H54 (cell line): Measurements from ENCODE around the gene CTIF.

Experiments used
- DNase-seq: peaks from one replicate; pipeline ENCODE4 v3.0.0; 2011; ENCODE audit warnings: low spot score, mixed read lengths; ENCODE audit not compliant: insufficient read length
- FAIRE-seq: peaks from 3 replicates; lab custom pipeline; 2011; peaks lifted over from hg19 to GRCh38; lab: Jason Lieb, UNC
- POLR2A ChIP-seq: IDR thresholded peaks from 2 replicates; pipeline ENCODE4 v1.6.1; 2011; ENCODE audit warnings: low read depth, mild to moderate bottlenecking, low read length

Gene CTIF

GRCh38 chr18:48553236-48553635, 14.4 kb downstream of the CTIF start:
- no peak for FAIRE-seq
- DNase-seq: no peak
- TF ChIP-seq POLR2A: no peak

DNA sequence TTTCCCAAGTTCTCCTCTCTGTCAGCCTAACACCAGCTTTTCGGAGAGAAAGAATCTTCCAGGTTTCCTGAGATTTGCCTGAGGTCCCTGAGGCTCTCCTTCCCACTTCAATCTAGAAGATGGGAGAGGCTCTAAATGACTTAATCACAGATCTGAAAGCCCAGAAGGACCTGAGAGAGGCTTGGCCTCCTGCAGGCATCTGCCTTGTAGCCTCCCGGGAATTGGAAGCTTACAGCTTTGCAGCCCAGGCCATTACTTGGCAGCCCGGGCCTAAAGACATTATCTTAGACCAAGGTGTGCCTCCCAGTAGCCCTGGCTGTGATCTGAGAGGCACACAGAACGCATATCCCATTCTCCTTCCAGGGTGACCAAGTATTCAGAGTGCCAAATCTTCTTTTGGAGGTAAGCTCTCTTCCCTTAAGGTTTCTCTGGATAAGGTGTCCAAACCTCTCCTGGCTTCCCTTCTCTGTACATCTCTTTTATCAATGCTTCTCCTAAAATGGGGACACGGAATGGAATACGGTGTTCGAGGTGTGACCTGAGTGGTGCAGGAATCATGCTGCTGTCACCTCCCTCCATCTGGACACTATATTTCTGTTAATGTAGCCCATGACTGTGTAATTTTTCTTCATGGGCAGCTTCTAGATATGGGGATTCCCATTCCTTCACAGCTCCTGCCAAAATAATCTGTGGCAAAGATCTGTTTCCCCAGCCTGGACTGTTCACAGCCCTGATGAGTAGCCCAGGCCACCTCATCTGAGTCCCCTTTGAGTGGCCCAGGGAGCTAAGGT, 16.0 kb downstream of the CTIF start:
- TF ChIP-seq POLR2A: no peak
- FAIRE-seq (no peak), DNase-seq (no peak)

DNA sequence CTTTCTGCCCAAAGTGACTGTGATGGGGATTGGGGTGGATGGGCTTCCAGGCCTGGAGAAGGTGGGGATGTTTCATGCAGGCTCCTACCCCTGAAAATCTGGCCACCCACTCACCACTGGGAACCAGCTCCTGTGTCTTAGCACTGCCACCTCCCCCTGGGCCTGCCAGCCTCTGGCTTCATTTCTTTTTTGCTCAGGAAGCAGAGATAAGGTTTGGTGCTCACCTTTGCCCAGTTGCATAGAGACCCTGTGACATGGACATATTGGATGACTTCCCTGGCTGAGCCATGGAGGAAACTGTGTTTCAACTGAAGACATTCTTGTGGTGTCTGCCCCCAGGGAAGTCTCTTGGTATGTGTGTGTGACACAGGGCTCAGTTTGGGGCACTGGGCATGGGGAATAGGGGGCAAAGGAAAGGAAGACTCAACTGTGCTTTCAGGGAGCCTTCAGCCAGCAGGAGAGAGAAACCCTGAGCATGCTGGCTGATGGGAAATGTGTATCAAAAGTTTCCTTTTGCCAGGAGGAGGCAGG, 16.7 kb downstream of the CTIF start:
- no peak for DNase-seq
- FAIRE-seq: no peak
- no peak for TF ChIP-seq POLR2A

- no peak for TF ChIP-seq POLR2A
- no peak for FAIRE-seq
- DNase-seq: no peak
These were observed 18.9 kb downstream of the CTIF start for GRCh38 chr18:48557640-48558174.

GRCh38 chr18:48558248-48558647, 19.4 kb downstream of the CTIF start:
- no peak for TF ChIP-seq POLR2A
- no peak for FAIRE-seq
- no peak for DNase-seq

GRCh38 chr18:48560491-48560890, 21.7 kb downstream of the CTIF start:
- DNase-seq (no peak), FAIRE-seq (no peak)
- TF ChIP-seq POLR2A: no peak

GRCh38 chr18:48562075-48562474, 23.2 kb downstream of the CTIF start:
- FAIRE-seq (no peak), DNase-seq (no peak)
- no peak for TF ChIP-seq POLR2A

DNA sequence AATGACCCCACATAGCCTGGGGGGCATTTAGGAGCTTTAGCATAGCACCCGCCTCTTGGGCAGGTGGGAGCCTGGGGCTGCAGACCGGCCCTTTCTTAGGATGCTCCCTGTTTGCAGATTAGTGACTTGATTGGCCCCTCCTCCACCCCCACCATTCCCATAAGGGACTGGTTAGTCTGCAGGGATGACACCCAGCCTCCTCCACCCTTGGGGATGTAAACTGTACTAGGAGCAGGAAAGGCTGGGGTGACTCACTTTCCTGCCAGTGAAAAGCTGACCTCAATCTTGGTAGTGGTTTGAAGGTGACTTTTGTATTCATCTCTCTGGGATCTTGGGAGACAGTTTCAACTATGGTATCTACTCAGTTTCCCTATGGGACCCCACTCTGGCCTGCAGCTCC, 24.2 kb downstream of the CTIF start:
- TF ChIP-seq POLR2A: no peak
- FAIRE-seq (peak; percentile 93), DNase-seq (peak; percentile 71)

DNA sequence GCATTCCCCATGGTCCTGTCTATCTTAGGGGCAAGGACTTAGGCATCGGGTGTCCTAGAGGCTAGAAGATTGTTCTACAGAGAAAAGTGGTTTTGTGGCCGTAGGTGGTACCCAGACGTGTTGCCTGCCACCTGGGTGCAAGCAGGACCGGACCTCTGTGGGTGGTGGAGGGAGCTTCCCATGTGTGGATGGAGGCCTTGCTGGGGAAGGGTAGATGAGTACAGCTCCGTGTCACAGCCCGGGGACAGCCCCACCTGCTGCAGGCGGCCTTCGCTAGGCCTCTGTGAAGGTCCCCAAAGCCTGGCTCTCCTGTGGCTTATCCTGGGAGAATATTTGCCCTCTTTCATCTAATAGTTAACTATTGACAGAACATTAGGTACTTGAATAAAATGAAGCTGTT, 25.3 kb downstream of the CTIF start:
- no peak for FAIRE-seq
- no peak for DNase-seq
- no peak for TF ChIP-seq POLR2A

GRCh38 chr18:48565105-48565504, 26.3 kb downstream of the CTIF start:
- no peak for DNase-seq
- TF ChIP-seq POLR2A: no peak
- no peak for FAIRE-seq

DNA sequence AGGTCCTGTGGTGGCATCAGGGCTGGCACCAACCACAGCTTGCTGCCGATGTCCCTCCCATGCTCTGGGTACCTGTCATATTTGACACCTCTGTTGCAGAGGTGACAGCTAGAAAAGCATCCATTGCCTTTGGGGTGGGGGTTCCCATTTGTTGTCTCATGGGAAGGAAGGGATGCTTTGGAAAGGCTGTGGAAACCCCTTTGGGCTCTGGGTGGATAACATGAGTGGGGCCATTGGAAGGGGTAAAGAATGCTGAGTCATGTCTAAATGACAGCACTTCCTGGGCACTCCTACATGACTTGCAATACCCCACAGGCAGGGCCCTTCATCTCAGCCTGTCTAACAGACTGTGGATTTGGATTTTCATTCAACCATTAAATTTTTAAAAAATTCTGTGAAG, 27.8 kb downstream of the CTIF start:
- DNase-seq (no peak), FAIRE-seq (no peak)
- no peak for TF ChIP-seq POLR2A

- FAIRE-seq (no peak), DNase-seq (no peak)
- no peak for TF ChIP-seq POLR2A
These were observed 28.6 kb downstream of the CTIF start for GRCh38 chr18:48567388-48567787.

GRCh38 chr18:48569139-48569914, 30.5 kb downstream of the CTIF start:
- TF ChIP-seq POLR2A: no peak
- DNase-seq: no peak
- no peak for FAIRE-seq

GRCh38 chr18:48569915-48570264, 31.1 kb downstream of the CTIF start:
- no peak for DNase-seq
- FAIRE-seq: no peak
- no peak for TF ChIP-seq POLR2A
